G401.6 (cell line): Measurements from ENCODE around the gene C3orf22.
A peak's percentile ranks its signal among the peaks of the same experiment; 100 is the strongest.

ENCODE experiments used
- FAIRE-seq: peaks from 2 replicates; lab custom pipeline; 2012; peaks lifted over from hg19 to GRCh38; lab: Jason Lieb, UNC

Gene C3orf22

DNA sequence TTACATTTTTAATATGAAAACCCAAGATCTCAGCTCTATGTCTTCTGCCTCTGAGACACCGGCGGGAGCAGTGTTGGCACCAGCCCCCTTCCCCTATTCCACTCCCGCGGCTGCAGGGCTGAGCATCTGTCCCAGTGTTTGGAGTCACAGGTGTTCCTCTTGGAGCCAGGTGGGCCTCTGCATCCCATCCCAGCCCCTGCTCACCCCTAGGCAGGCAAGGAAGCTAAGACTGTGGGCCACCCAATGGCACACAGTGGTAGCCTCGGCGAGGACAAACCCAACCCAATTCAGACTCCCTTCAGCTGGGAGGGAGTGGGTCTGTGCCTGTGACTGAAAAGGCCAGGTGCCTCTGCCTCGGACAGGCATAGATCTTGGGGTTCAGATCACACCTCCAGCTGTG is 31.7 kb downstream of the C3orf22 start:
- FAIRE-seq = no peak

DNA sequence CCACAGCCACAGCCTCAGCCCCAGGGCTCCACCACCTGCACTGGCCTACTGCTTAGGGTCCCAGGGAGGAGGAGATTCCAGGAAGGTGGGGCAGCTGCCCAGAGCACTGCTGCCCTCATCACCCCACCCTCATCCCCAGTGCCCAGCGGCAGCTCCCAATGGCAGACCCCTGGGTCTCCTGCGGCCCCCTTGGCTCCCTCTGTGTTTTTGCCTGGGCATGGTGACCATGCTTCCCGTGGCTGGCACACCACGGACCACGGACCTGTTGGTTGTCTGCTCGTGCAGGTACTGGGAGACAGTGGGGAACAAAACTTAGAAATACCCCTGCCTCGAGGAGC is 32.1 kb downstream of the C3orf22 start:
- no peak for FAIRE-seq

DNA sequence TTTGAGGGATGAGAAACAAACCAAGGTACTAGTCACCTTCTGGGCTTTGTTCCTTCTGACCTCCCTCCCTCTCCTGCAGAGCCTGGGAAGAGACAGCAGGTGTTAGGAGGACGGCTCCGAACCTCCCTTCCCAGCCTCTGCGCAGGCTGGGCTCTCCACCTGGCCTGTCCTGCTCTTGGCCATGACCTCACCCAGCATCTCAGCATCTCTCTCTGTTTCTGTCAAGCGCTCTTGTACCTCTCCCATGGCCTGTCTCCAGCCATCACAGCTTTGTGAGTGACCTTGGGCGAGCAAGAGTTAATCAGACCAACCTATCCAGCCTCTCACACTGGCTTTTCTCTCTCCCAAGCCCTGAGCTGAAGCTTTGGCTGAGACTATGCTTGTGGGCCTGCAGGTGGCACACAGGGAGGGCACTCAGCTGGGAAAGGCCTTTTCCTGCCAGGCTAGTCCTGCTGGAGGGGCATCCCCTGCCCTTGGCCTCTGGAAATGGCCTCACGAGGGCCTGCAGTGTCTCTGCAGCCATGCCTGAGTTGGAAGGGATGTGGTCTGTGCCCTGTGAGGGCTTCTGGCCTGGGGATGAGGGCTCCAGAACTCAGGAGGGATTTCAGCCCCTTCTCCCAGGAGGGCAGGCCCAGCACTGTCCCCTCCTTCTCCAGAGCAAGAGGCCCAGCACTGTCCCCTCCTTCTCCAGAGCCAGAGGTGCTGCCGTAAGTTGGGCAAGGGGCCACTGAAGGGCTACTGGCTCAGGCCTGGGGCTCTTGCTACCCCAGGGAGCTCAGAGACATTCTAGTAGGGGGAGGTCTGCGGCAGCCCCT is 32.7 kb downstream of the C3orf22 start:
- FAIRE-seq = no peak

DNA sequence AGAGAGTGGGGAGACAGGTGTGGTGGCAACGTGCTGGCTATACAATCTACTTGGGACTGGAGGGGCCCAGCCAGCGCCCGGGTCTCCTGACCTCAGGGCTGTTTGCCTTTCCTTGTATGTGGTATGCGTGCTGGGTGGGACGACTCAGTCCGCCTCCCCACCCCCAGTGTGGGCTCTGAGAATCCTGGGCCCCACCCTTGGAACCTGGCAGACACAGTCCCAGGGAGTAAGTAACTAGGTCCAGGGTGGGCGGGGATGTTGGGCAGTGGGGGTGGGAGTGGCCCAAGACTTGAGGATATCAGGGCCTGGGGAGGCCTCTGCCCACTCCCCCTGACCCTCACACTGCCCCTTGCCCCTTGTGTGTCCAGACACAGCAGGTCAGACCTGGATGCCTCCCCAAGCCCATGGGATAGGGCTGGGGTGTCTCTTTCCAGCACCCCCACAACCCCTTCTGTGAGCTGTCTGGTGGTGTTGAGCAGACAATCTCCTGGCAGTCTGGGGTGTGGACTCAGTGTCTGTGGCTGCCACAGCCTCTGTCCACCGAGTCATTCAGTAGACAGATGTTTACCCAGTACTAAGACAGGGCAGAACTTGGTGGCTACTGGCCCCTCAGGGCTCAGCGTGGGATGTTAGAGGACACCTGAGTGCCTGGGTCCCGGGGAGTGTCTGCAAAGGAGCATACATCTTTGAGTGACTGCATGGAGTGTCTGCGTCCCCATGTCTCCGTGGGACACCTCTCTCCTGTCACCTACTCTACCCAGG is 33.5 kb downstream of the C3orf22 start:
- no peak for FAIRE-seq

DNA sequence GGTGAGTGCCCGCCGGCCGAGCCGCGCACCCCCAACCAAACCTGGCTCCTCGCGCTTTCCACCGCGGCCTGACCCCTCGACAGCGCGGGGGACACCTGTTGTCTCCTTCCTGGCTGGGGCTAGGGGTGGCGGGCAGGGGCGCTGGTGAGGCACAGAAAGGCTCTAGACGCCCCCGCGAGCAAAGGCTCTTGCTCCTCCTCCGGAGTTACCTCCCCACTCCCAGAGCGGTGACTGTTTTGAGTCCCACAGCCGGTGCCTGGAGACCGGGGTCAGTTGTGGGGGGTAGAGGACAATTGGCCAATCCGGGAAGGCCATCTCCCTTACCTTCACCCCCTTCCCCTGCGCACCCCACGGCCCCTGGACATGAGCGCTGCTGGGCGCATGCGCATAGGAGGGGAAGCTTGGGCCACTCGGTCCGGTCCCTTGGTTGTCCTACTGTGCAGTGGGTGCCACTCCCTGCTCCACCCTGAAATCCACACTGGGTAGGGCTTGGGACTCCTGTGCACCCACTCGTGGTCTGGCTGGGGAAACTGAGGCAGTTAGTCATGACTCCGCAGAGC is 34.2 kb downstream of the C3orf22 start:
- no peak for FAIRE-seq

DNA sequence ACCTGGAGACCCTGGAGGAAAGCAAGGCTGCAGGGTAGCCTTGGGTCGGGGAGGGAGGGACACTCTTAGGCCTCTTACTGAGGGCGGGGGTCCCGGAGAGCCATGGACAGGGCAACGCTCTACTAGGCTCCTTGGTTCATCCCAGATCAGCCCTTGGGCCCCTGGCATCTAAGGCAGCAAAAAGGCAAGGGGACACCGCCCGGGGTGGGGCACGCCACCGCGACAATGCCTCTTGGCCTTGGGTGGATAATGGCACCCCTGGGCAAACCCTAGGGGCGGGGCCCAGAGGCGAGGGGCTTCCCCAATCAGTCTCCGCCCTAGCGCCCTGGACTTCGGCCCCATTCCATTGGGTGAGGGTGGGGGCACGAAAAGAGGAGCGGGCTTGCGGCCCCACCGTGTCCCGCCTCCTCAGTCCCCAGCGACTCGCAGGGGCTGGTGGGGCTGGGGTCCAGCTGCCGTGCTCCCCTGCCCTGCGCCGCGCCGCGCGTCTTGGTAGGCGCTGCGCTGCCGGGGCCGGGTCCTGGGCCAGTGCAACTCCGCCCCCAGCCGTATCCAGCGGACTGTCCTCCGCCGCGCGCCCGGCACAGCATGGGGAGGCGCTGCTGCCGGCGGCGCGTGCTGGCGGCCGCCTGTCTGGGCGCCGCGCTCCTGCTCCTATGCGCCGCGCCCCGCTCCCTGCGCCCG is 34.8 kb downstream of the C3orf22 start, which contains the start of gene CHST13:
CHST13 (plus strand) TSS at position 411 of the 684 bp plus-strand sequence; CDS start at position 589, 178 bp downstream.
- FAIRE-seq = no peak

DNA sequence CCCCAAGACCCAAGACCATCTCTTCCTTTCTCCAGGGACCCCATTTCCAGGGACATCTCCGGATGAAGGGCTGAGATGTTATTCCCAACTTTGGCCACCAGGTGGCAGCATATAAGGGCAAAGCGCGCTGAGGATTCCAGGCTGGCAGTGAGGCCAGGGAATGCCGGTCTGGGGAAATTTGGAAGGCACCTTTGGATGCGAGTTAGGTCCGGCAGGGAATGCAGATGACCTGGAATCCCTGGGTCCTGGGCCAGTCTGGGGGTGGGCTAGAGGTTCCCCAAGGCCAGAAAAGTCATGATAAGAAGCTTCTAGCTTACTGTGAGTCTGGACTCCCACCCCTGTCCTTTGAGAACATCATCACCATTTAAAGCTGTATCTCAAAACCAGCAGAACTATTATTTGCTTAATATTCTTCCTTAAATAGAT is 36.4 kb downstream of the C3orf22 start:
- peak; percentile 23 for FAIRE-seq

DNA sequence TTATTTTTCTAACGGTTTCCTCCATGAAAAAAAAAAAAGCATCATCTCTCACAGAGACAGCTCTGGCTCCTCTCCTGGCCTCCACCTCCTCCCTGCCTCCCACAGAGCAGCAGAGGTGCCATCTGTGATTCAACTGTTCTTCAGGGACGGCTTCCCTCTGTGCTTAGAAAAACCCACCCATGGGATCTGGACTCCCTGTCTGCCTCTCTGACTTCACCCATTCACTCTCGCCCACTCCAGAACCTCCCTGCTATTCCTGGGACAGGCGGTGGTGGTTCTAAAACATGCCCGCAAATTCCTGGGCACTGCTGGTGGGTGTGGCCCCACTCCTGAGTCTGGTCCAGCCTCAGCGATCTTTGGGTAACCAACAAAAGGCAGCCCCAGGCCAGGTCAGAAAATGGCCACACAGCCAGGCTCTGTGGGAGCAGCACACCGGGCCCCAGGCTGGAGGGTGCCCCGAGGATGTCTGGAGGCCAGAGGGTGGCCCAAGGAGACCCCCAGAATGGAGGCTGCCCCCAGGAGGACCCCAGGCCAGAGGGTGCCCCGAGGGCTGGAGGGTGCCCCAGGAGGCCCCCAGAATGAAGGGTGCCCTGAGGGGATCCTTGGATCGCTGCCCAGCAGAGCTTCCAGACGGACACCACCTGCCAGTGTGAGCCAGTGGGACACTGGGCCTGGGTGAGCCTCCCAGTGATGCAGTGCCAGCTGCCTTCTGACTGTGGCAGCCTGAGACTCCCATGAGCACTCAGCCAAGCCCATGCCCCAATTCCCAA is 37.4 kb downstream of the C3orf22 start:
- FAIRE-seq = no peak

DNA sequence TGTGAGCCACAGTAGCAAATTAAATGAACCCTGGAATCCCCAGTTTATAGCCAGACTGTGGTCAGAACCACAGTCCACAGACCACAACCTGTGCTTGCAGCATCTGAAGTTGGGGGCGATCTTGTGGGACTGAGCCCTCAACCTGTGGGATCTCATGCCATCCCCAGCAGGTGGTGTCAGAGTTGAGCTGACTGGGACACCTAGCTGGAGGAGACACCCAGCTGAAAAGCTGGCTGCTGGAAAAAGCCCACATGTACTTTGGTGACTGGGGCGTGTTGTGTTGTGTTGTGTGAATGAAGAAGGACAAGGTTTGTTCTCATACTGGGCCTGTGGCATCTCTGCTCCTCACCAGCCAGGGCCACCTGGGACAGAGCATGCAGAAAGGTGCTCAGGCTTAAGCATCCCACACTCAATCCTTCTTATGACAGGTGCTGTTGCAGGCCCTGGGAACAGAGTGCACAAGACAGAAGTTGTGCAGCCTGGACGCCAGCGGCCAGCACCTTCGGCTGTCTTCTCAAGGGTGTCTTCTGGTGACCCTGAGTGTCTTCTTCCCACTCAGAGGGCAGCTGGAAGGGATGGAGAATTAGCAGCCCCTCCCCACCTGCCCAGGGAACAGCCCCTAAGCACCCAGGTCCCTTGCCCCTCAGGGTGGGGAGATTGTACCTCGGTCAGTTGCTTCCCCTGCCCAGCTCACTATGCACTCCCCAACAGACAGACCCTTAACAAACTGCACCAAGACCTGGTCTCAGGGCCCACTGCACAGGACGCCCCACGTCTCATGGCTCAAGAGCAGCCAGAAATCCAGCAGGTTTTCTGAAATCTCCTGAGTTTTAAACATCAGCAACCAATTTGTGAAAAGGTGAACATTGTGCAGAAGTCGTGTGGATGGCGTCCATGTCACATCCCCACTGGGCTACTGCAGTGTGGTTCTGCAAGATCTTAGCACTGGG is 39.0 kb downstream of the C3orf22 start:
- FAIRE-seq = no peak

DNA sequence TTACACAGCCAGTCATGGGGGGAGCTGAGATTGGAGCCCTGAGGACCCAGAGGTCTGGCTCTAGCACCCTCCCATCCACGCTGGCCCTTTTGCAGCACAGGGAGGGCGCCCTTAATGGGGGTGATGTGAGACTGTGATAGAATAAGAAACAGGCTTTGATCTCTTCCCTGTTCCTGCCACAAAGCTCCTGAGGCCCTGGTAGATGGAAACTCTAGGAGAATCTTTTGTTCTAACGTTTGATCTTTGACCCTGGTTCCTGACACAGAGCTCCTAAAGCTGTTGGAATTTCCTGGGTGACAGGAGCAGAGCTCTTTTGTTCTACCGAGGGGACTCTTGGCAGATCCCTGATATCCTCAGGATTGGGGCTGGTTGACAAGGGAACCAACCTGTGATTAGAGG is 40.0 kb downstream of the C3orf22 start:
- FAIRE-seq = no peak

DNA sequence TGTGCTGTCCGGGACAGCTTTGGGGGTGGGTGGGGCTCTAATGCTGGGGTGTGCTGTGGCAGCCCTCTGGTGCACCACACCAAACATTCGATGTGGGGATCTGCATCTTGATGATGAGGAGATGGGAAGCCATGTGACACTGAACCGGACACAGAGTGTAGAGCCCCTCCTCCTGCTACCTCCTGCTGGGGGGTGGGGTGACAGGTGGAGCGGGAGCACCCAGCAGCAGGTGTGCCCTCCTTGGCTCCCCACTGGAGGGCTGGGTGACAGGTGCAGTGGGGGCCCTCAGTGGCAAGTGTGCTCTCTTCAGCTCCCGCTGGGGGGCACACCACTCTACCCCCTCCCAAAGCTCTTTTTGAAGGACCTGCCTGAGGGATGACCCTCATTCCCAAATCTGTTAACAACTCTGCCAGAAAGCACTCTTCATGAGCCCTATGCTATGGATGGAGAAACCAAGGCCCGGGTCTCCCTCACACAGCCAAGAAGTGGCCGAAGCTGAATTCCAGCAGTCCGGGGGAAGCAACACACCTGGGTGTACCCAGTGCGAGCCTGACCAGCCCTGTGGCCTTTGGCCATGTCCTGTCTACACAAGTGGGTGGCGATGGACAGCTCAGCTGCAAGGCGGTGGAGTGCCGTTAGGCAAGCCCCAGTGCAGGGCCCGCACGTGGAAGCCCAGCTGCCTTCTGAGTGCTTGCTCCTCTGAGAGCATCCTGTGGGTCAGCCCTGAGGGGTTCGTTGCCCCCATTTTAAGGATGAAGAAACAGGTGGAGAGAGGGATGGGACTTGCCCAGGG is 40.5 kb downstream of the C3orf22 start:
- FAIRE-seq = no peak

DNA sequence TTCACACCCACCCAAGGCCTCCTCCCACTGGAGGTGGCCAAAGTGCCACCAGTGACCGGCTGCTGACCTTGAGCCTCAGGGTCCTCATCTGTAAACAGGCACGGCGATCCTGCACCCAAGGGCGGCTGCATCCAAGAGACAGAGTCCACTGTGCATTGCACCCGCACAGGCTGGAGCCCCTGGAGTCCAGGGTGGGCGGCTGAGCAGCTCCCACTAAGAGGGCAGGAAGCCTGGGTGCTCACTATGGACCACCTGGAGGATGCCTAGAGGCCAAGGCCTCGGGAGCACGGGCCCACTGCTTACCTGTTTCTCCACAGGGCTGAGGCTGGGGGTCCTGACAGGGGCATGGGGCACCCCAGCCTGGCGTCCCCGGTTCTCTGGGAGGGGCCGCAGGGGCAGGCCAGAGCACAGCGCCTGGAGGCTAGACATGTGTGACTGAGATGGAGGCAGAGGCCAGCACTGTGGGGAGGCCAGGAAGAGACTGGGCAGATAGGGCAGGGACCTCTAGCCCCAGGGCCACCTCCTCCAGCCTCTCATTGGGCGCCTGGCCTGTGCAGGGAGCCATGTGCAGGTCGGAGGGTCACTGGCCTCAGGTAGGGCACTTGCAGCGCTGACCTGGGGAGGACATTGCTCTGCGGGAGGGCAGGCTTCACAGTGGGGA is 41.3 kb downstream of the C3orf22 start, which contains the start of gene UROC1:
UROC1 (minus strand) TSS at position 483 of the 661 bp plus-strand sequence; CDS start at position 429, 54 bp downstream.
- FAIRE-seq = no peak

DNA sequence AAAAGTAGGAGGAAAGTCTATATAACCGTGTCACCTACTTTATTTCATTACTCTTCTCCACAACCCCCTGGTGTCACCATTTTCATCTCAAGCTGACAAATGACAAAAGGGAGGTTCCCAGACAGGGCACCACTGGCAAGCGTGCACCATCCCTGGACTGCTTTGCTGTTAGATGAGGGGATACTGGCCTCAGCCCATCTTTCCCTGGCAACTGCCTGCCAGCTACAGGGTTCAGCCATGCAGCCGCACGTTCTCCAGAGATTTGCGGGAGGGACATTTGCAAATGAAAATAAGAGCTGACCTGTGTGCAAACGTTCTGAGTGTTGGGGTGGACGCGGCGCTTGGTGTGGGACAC is 41.8 kb downstream of the C3orf22 start:
- FAIRE-seq = no peak

DNA sequence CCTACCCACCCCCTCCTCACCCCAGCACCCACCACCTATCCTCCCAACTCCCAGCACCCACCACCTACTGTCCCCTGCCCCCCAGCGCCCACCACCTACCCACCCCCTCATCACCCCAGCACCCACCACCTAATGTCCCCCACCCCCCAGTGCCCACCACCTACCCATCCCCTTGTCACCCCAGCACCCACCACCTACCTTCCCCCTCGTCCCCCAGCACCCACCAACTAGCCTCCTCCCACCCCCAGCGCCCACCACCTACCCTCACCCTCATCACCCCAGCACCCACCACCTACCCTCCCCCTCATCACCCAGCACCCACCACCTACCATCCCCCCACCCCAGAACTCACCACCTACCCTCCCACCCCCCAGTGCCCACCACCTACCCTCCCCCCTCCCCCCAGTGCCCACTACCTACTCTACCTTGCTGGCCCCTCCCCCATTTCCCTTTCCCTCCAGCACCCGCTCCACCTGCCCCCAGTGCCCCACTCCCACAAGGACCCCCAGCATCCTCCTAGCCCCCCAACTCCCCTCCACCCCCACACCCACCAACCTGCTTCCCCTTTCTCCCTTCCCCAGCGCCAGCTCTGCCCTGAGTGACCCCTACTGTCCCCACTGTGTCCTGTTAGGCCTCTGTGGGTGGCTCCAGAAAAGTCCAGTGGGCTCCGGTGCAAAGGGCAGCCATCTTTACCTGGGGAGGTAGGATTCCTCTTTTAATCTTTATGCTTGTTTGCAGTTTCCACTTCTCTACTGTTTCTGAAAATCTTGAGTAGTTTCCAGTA is 42.4 kb downstream of the C3orf22 start:
- FAIRE-seq = no peak

DNA sequence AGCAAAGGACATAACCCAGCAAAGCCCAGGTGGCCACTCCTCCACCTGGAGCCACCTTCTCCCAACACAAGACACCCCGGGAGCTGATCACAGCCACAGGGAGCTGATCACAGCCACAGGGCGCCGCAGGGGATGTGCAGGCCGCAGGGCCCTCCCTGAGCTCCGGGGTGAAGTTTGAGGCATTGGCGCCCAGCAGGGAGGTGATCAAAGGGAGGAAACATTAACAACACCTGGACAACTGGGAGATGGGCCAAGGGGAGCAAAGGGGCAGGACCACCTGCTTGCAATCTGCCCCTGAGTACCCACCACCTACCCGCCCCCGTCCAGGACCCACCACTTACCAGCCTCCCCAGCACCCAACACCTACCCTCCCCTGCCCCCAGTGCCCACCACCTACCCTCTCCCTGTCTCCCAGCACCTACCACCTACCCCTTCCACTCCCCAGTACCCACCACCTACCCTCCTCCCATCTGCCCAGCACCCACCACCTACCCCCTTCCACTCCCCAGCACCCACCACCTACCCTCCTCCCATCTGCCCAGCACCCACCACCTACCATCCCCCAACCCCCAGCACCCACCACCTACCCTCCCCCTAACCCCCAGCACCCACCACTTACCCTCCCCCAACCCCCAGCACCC is 43.5 kb downstream of the C3orf22 start:
- FAIRE-seq = no peak

DNA sequence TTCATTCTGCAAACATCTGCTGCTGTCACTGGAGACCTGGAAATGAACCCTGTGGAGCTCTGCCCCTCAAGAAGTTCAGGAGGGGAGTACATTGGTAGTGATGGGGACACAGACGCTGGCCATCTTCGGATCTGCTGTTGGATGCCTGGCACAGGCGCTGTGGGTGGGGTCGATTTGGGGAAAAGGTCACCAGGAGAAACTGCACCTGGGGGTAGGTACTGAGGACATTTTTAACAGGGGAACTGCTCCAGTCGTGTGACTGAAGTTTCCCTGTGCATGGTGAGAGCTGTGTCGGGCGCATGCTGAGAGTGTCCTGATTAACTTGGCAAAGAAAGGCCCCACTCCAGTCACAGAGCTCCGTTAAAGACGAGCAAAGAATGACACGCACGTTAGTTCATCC is 44.6 kb downstream of the C3orf22 start:
- FAIRE-seq = no peak

DNA sequence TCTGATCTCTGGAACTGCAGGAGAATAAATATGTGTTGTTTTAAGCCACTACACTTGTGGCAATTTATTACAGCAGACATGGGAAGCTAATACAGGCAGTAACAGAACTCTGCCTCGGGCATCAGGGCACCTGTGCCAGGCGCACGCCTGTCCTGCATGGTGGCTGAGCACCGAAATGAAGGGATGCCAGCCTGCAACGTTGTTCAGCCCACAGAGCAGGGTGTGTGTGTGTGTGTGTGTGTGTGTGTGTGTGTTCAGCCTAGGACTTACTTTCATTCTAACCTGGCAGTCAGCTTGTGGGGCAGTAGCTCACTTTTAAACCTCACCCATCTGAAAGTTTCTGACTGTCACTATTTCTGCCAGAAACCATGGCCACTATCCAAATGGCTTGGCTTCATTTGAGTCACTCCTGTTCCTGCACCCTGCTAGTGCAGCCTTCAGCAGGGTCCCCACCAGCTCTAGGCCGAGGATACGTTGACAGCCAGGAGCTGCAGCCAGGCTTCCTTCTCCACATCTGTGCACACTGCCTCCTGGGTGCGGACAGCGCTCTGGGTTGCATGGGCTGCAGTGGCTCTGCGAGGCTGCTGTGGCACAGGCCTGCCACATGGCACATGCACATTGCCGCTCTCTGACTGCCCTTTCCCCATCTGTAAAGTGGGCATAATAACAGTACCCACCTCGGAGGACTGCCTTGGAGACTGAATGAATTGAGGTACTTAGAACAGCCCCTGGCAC is 45.6 kb downstream of the C3orf22 start:
- FAIRE-seq = no peak
